Ascending aorta (tissue), 2 donors: ENCODE results near the gene TRAPPC5. TPM values are rescaled to one million over a fixed set of nuclear protein-coding genes. Genes with fewer than 3 reads are reported as not detected.

Source experiments
- DNase-seq, 2 donors: peaks; one replicate each; pipeline ENCODE4 v3.0.0-alpha.2; 2019; ENCODE audit warnings: low spot score in 2 of 2
- H3K27ac ChIP-seq, 2 donors: fragments of 200-600 bp; sonication (generic); one replicate each; pipeline ENCODE4 v1.5.1; 2016 to 2017; ENCODE audit warnings: mild to moderate bottlenecking in 1 of 2
- H3K27me3 ChIP-seq: fragments of 200-600 bp; sonication (generic); one replicate; pipeline ENCODE4 v1.5.1; 2017
- H3K36me3 ChIP-seq, 2 donors: fragments of 200-600 bp; sonication (generic); one replicate each; pipeline ENCODE4 v1.5.1; 2016
- H3K4me1 ChIP-seq, 2 donors: fragments of 200-600 bp; sonication (generic); one replicate each; pipeline ENCODE4 v1.5.1; 2016 to 2017; ENCODE audit warnings: mild to moderate bottlenecking in 1 of 2
- H3K4me3 ChIP-seq, 2 donors: fragments of 200-600 bp; sonication (generic); one replicate each; pipeline ENCODE4 v1.5.1; 2016 to 2017; ENCODE audit warnings: mild to moderate bottlenecking in 1 of 2
- H3K9me3 ChIP-seq, 2 donors: fragments of 200-600 bp; sonication (generic); one replicate each; pipeline ENCODE4 v1.5.1; 2016
- CTCF ChIP-seq, 3 experiments: fragments of 200-600 bp in 2 of 3; fragments of 450-650 bp in 1 of 3; sonication (generic) in 2 of 3; IDR thresholded peaks; one replicate each; pipeline ENCODE4 v1.5.1; 2016 to 2019; ENCODE audit warnings: antibody characterized with exemption in 3 of 3, mild to moderate bottlenecking in 1 of 3, moderate library complexity in 1 of 3
- intact Hi-C: fragments of 100-400 bp; cut with DNase I; formaldehyde crosslinking; loops from one replicate; pipeline ENCODE4 v1.15.1; 2023
- total RNA-seq: library from RNA; depleted of rRNA; stranded (reverse); fragments of >200 nt; gene quantifications from one replicate; pipeline ENCODE4 v1.1.0, GENCODE V29; 2016

The TRAPPC5 gene
- total RNA-seq, 1 donor from 2014 or later, result 166 TPM

- no peak for TF ChIP-seq CTCF (IDR thresholded peaks at IDR 0.05)
- intact Hi-C loops, result no loop called here
- Histone ChIP-seq H3K27ac (no peak overlapping the region), H3K4me1 (no peaks in the 10 kb centered on the region), H3K27me3 (no peaks in the 10 kb centered on the region), H3K36me3 (peaks cover 0 to 5% of the 10 kb centered on the region in 2 donors), H3K4me3 (peak overlapping the region; percentile 51 to 61), H3K9me3 (no peaks in the 10 kb centered on the region)
- no peak for DNase-seq
Measured at GRCh38 chr19:7636317-7636690, 44.3 kb upstream of the TRAPPC5 start.

GRCh38 chr19:7636691-7637373 is 43.8 kb upstream of the TRAPPC5 start, which contains the start of gene STXBP2:
TSS of gene STXBP2 (plus strand) at chr19:7637110. CDS start at chr19:7637150, 40 bp downstream.
- peak; percentile 19 to 73 for DNase-seq
- peak within 1 kb of the TSS in 1 of 2 donors; percentile 55 for H3K27ac ChIP-seq

GRCh38 chr19:7637374-7638256 is 43.0 kb upstream of the TRAPPC5 start:
- DNase-seq, result no peak
- Histone ChIP-seq H3K9me3 (no peaks in the 10 kb centered on the region), H3K4me3 (peak overlapping the region; percentile 51 to 61), H3K4me1 (no peaks in the 10 kb centered on the region), H3K27me3 (no peaks in the 10 kb centered on the region), H3K36me3 (no peaks in the 10 kb centered on the region), H3K27ac (peak overlapping the region in 1 of 2 donors; percentile 55)
- intact Hi-C loops, result no loop called here
- no peak for TF ChIP-seq CTCF (IDR thresholded peaks at IDR 0.05)

More at GRCh38 chr19:7636691-7637373, 43.8 kb upstream of the TRAPPC5 start, which contains the start of gene STXBP2:
- peak within 1 kb of the TSS; percentile 51 to 61 for H3K4me3 ChIP-seq
- intact Hi-C loops, result no loop called here
- no peak for TF ChIP-seq CTCF (IDR thresholded peaks at IDR 0.05)
- H3K4me1 ChIP-seq, result no peaks in the 10 kb centered on the region
- no peaks in the 10 kb centered on the region for H3K9me3 ChIP-seq
- peaks cover 0 to 5% of the 10 kb centered on the region in 2 donors for H3K36me3 ChIP-seq
- no peaks in the 10 kb centered on the region for H3K27me3 ChIP-seq

GRCh38 chr19:7638802-7639465 is 41.7 kb upstream of the TRAPPC5 start:
- Histone ChIP-seq H3K36me3 (no peaks in the 10 kb centered on the region), H3K4me3 (no peak overlapping the region), H3K4me1 (no peaks in the 10 kb centered on the region), H3K9me3 (no peaks in the 10 kb centered on the region), H3K27ac (no peak overlapping the region), H3K27me3 (no peaks in the 10 kb centered on the region)
- TF ChIP-seq CTCF (IDR thresholded peaks at IDR 0.05), result no peak
- DNase-seq, result no peak
- intact Hi-C loops, result no loop called here

GRCh38 chr19:7639863-7640348 is 40.7 kb upstream of the TRAPPC5 start:
- intact Hi-C loops, result no loop called here
- Histone ChIP-seq H3K27ac (no peak overlapping the region), H3K27me3 (no peaks in the 10 kb centered on the region), H3K4me1 (no peaks in the 10 kb centered on the region), H3K4me3 (no peak overlapping the region), H3K36me3 (no peaks in the 10 kb centered on the region), H3K9me3 (no peaks in the 10 kb centered on the region)
- no peak for TF ChIP-seq CTCF (IDR thresholded peaks at IDR 0.05)
- DNase-seq, result no peak
